C4-2B (cell line): ENCODE measurements around the gene AIFM3.
"Not testable (repeated sequence)": the region's sequence is repeated elsewhere in the genome, so short reads cannot be mapped to it uniquely, and the experiment has no call there.

Experiments used
- CTCF ChIP-seq: fragments of 450-650 bp; conservative IDR thresholded peaks from 2 replicates; pipeline ENCODE4 v1.5.1; 2017; ENCODE audit warnings: mild to moderate bottlenecking
- ZFX ChIP-seq: fragments of 450-650 bp; IDR thresholded peaks from 2 replicates; pipeline ENCODE4 v1.6.1; 2017

- TF ChIP-seq CTCF, ZFX: not testable (repeated sequence)
Observed at GRCh38 chr22:20930435-20930834, 36.6 kb upstream of the AIFM3 start.
